Activated naive CD8-positive, alpha-beta T cell treated with anti-CD3 and anti-CD28 coated beads, Interleukin-2, amount 50 U/mL, for 16 hours (primary cell): ENCODE measurements around the gene DSCAM.

Experiments
- DNase-seq: peaks from one replicate; pipeline ENCODE4 v3.0.0-alpha.2; 2020; ENCODE audit warnings: low read depth, low spot score

Gene DSCAM

GRCh38 chr21:40667967-40668366, 179.0 kb downstream of the DSCAM start:
- DNase-seq, result no peak

GRCh38 chr21:40662889-40663288, 184.1 kb downstream of the DSCAM start:
- no peak for DNase-seq

GRCh38 chr21:40660461-40660860, 186.5 kb downstream of the DSCAM start:
- no peak for DNase-seq

- no peak for DNase-seq
Measured at GRCh38 chr21:40658311-40658710, 188.6 kb downstream of the DSCAM start.

- no peak for DNase-seq
Measured at GRCh38 chr21:40652436-40652835, 194.5 kb downstream of the DSCAM start.

GRCh38 chr21:40647706-40648105, 199.3 kb downstream of the DSCAM start:
- no peak for DNase-seq

GRCh38 chr21:40646651-40647050, 200.3 kb downstream of the DSCAM start:
- DNase-seq, result no peak

GRCh38 chr21:40641042-40641441, 205.9 kb downstream of the DSCAM start:
- no peak for DNase-seq

- DNase-seq, result no peak
Measured at GRCh38 chr21:40640266-40640789, 206.6 kb downstream of the DSCAM start.

GRCh38 chr21:40639616-40640194, 207.3 kb downstream of the DSCAM start:
- DNase-seq, result no peak

- DNase-seq, result no peak
Measured at GRCh38 chr21:40638466-40639251, 208.3 kb downstream of the DSCAM start.

GRCh38 chr21:40636026-40636425, 210.9 kb downstream of the DSCAM start:
- DNase-seq, result no peak

GRCh38 chr21:40635391-40635790, 211.6 kb downstream of the DSCAM start:
- DNase-seq, result no peak

GRCh38 chr21:40634141-40634540, 212.8 kb downstream of the DSCAM start:
- DNase-seq, result no peak

GRCh38 chr21:40633048-40633447, 213.9 kb downstream of the DSCAM start:
- no peak for DNase-seq

- no peak for DNase-seq
Measured at GRCh38 chr21:40631211-40631610, 215.7 kb downstream of the DSCAM start.

- no peak for DNase-seq
Measured at GRCh38 chr21:40625991-40626390, 221.0 kb downstream of the DSCAM start.

GRCh38 chr21:40623528-40623927, 223.4 kb downstream of the DSCAM start:
- DNase-seq, result no peak

- no peak for DNase-seq
Measured at GRCh38 chr21:40622531-40622930, 224.4 kb downstream of the DSCAM start.

- DNase-seq, result no peak
Measured at GRCh38 chr21:40620386-40621145, 226.4 kb downstream of the DSCAM start.

- DNase-seq, result no peak
Measured at GRCh38 chr21:40618191-40618973, 228.6 kb downstream of the DSCAM start.

- no peak for DNase-seq
Measured at GRCh38 chr21:40616377-40616704, 230.6 kb downstream of the DSCAM start.
